Measurements from ENCODE around the gene GCNT1. TPM values are rescaled to one million over a fixed set of nuclear protein-coding genes. Genes with fewer than 3 reads are reported as not detected.

The GCNT1 gene
- total and polyA plus RNA-seq, 2 donors (not counting 1 experiment from before 2014, with no cell fraction given): 27.7 to 41.5 TPM

DNA sequence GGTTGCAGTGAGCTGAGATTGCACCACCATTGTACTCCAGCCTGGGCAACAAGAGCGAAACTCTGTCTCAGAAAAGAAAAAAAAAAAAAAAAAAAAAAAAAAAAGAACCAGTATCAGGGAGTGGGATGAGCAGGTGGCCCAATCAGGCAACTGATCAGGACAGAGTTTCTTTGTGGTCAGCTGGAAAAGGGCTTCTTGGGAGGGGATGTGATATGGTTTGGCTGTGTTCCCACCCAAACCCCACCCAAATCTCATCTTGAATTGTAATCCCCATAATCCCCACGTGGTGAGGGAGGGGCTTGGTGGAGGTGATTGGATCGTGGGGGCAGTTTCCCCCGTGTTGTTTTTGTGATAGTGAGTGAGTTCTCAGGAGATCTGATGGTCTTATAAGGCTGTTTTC, 4.7 kb upstream of the GCNT1 start:
- DNase-seq (ENCODE audit: low read depth in 2 of 2): no peak
- Histone ChIP-seq H3K36me3 (ENCODE audit: control insufficient read depth, insufficient read depth, low read length) (no peaks in the 10 kb centered on the region), H4K20me1 (ENCODE audit: control insufficient read depth, extremely low read depth, insufficient read depth, low read length) (no peaks in the 10 kb centered on the region), H3K4me1 (ENCODE audit: control insufficient read depth, extremely low read depth, insufficient read depth, low read length) (peaks cover 4% of the 10 kb centered on the region), H2AFZ (ENCODE audit: low read length) (no peak overlapping the region), H3K9ac (ENCODE audit: insufficient read depth, low read length) (no peak overlapping the region), H3K4me2 (ENCODE audit: extremely low read depth, insufficient read depth, low read length) (no peak overlapping the region), H3K27me3 (ENCODE audit: control insufficient read depth, insufficient read depth, low read length) (no peaks in the 10 kb centered on the region), H3K4me3 (replicated peaks in 1 of 4; ENCODE audit: control extremely low read depth in 1 of 4, insufficient read depth in 1 of 4, low read depth in 3 of 4, low read length in 4 of 4) (no peak overlapping the region), H3K79me2 (ENCODE audit: control insufficient read depth, insufficient read depth, low read length) (peaks cover under 1% of the 10 kb centered on the region), H3K9me3 (ENCODE audit: control insufficient read depth, insufficient read depth, low read depth, low read length) (no peaks in the 10 kb centered on the region), H3K27ac (ENCODE audit: insufficient read depth, low read length) (no peak overlapping the region)
- no peak for TF ChIP-seq EZH2 (IDR thresholded peaks at IDR 0.05; ENCODE audit: low read length, missing control alignments)
- TF ChIP-seq, protein P1, sequence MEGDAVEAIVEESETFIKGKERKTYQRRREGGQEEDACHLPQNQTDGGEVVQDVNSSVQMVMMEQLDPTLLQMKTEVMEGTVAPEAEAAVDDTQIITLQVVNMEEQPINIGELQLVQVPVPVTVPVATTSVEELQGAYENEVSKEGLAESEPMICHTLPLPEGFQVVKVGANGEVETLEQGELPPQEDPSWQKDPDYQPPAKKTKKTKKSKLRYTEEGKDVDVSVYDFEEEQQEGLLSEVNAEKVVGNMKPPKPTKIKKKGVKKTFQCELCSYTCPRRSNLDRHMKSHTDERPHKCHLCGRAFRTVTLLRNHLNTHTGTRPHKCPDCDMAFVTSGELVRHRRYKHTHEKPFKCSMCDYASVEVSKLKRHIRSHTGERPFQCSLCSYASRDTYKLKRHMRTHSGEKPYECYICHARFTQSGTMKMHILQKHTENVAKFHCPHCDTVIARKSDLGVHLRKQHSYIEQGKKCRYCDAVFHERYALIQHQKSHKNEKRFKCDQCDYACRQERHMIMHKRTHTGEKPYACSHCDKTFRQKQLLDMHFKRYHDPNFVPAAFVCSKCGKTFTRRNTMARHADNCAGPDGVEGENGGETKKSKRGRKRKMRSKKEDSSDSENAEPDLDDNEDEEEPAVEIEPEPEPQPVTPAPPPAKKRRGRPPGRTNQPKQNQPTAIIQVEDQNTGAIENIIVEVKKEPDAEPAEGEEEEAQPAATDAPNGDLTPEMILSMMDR (conservative IDR thresholded peaks at IDR 0.05 in 1 of 2, IDR thresholded peaks at IDR 0.05 in 1 of 2; ENCODE audit: low read depth in 1 of 2, low read length in 2 of 2): no peak

DNA sequence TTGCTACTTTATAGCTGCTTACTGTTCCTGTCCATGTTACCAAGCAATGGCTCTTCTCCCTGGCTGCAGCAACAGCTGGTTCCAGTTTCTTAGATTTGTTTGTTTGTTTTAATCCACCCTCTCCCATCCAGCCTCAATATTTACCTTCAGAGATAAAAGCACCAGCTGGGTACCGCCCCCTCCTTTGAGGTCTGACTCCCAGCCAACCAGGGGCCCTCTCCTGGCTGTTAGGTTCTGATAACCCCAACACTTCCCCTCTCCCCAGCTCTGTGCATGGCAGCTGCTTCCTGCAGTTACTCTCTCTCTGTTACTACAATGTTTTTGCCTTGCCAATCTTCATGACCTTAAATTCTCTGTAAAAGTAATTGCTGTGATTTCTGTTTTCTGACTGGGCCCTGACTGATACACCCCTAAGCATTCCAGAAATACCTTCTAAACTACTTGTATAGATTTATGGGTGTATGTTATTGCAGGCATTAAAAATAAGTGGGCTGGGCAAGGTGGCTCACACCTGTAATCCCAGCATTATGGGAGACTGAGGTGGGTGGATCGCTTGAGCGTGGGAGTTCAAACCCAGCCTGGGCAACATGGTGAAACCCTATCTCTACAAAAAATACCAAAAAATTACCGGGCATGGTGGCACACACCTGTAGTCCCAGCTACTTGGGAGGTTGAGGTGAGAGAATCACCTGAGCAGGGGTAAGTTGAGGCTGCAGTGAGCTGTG, 2.6 kb upstream of the GCNT1 start:
- Histone ChIP-seq H2AFZ (ENCODE audit: low read length) (no peak overlapping the region), H3K9ac (ENCODE audit: insufficient read depth, low read length) (no peak overlapping the region), H3K4me2 (ENCODE audit: extremely low read depth, insufficient read depth, low read length) (peak overlapping the region; percentile 3), H3K27me3 (ENCODE audit: control insufficient read depth, insufficient read depth, low read length) (no peaks in the 10 kb centered on the region), H3K4me1 (ENCODE audit: control insufficient read depth, extremely low read depth, insufficient read depth, low read length) (peaks cover 8% of the 10 kb centered on the region), H3K79me2 (ENCODE audit: control insufficient read depth, insufficient read depth, low read length) (peaks cover 15% of the 10 kb centered on the region), H3K4me3 (replicated peaks in 1 of 4; ENCODE audit: control extremely low read depth in 1 of 4, insufficient read depth in 1 of 4, low read depth in 3 of 4, low read length in 4 of 4) (no peak overlapping the region), H3K36me3 (ENCODE audit: control insufficient read depth, insufficient read depth, low read length) (no peaks in the 10 kb centered on the region), H4K20me1 (ENCODE audit: control insufficient read depth, extremely low read depth, insufficient read depth, low read length) (no peaks in the 10 kb centered on the region), H3K27ac (ENCODE audit: insufficient read depth, low read length) (no peak overlapping the region), H3K9me3 (ENCODE audit: control insufficient read depth, insufficient read depth, low read depth, low read length) (no peaks in the 10 kb centered on the region)
- peak; percentile 73 to 77 for DNase-seq (ENCODE audit: low read depth in 2 of 2)
- TF ChIP-seq EZH2 (IDR thresholded peaks at IDR 0.05; ENCODE audit: low read length, missing control alignments): no peak
- TF ChIP-seq, protein P1 (conservative IDR thresholded peaks at IDR 0.05 in 1 of 2, IDR thresholded peaks at IDR 0.05 in 1 of 2; ENCODE audit: low read depth in 1 of 2, low read length in 2 of 2): no peak

DNA sequence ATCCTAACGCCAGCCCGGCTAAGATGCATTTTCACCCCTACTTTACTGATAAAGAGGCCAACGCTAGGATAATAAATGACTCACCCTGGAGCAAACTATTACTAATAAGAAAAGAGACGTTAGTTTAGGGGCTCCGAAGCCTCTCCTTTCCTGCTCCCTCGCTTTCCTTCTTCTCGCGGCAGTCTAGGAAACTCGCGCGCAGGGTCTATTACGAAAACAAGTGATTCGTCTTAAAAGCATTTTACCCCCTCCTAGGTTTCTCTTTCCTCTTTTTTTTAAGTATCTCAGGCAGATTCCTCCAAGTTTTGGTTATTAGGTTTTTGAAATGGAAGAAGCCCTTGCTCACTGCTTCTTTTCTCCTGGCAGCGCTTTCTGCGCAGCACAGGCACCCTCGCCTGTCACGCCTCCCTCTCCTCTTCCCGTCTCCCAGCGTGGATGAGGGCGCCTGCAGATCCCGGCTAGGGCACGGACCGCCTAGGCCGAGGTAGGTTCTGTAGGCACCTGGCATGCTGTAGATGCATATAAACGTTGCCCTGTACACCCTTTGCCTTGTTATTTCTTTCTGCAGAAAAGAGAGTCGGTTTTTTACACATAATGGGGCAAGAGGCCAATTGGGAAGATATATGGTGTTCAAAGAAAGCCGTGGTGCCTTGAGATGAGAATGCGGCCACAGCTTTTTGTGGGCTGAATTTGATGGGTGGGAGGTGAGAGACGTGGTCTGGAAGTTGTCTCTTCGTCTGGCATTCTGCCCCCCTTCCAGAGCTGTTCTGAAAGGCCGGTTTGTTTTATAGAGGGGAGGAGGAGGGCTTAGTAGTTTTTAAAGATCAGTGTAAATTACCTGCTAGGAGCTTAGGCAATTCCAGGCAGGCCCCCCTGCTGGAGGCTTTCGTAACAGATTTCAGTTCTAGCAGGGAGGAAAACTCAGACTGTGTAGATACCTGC, 983 bp downstream of the GCNT1 start:
- peak overlapping the region; percentile 90 for H2AFZ ChIP-seq (ENCODE audit: low read length)
- H3K27me3 ChIP-seq (ENCODE audit: control insufficient read depth, insufficient read depth, low read length): no peaks in the 10 kb centered on the region
- peaks cover 32% of the 10 kb centered on the region for H3K79me2 ChIP-seq (ENCODE audit: control insufficient read depth, insufficient read depth, low read length)
- peak; percentile 66 to 74 for DNase-seq (ENCODE audit: low read depth in 2 of 2)
- H3K36me3 ChIP-seq (ENCODE audit: control insufficient read depth, insufficient read depth, low read length): no peaks in the 10 kb centered on the region
- TF ChIP-seq EZH2 (IDR thresholded peaks at IDR 0.05; ENCODE audit: low read length, missing control alignments): no peak
- TF ChIP-seq, protein P1 (conservative IDR thresholded peaks at IDR 0.05 in 1 of 2, IDR thresholded peaks at IDR 0.05 in 1 of 2; ENCODE audit: low read depth in 1 of 2, low read length in 2 of 2): peak; percentile 22 to 42
- peak overlapping the region; percentile 90 to 99 (median 92) for H3K4me3 ChIP-seq (replicated peaks in 1 of 4; ENCODE audit: control extremely low read depth in 1 of 4, insufficient read depth in 1 of 4, low read depth in 3 of 4, low read length in 4 of 4)
- peak overlapping the region; percentile 77 for H3K9ac ChIP-seq (ENCODE audit: insufficient read depth, low read length)
- no peaks in the 10 kb centered on the region for H3K9me3 ChIP-seq (ENCODE audit: control insufficient read depth, insufficient read depth, low read depth, low read length)
- peak overlapping the region; percentile 98 for H3K4me2 ChIP-seq (ENCODE audit: extremely low read depth, insufficient read depth, low read length)
- no peaks in the 10 kb centered on the region for H4K20me1 ChIP-seq (ENCODE audit: control insufficient read depth, extremely low read depth, insufficient read depth, low read length)
- peak overlapping the region; percentile 75 for H3K27ac ChIP-seq (ENCODE audit: insufficient read depth, low read length)
- H3K4me1 ChIP-seq (ENCODE audit: control insufficient read depth, extremely low read depth, insufficient read depth, low read length): peaks cover 8% of the 10 kb centered on the region

Measured in fibroblast of lung (primary cell).